Activated CD4-positive, alpha-beta T cell treated with anti-CD3 and anti-CD28 coated beads, Interleukin-2, amount 10 ng/mL, durations not matched to agents 7 days and 5 days (primary cell): ENCODE measurements around the gene SPAG16. TPM values are rescaled to one million over a fixed set of nuclear protein-coding genes. Genes with fewer than 3 reads are reported as not detected.
A peak's percentile ranks its signal among the peaks of the same experiment; 100 is the strongest.

ENCODE experiments used
- CTCF ChIA-PET: fragments of 350-600 bp; sonication (Branson Sonifier 250); formaldehyde crosslinking; loops from one replicate; lab custom pipeline; 2021; ENCODE audit warnings: antibody characterized with exemption; lab: Charles Lee
- POLR2A ChIA-PET: fragments of 350-600 bp; sonication (Branson Sonifier 250); formaldehyde crosslinking; loops from one replicate; lab custom pipeline; 2021; ENCODE audit warnings: antibody characterized with exemption; lab: Charles Lee
- DNase-seq: peaks from one replicate; pipeline ENCODE4 v3.0.0-alpha.2; 2020
- H3K27ac Mint-ChIP-seq: one replicate; pipeline ENCODE4 v1.8.0; 2021; ENCODE audit warnings: mild to moderate bottlenecking, moderate library complexity, mixed read lengths
- H3K27me3 Mint-ChIP-seq: one replicate; pipeline ENCODE4 v1.8.0; 2021; ENCODE audit warnings: mixed read lengths
- H3K36me3 Mint-ChIP-seq: one replicate; pipeline ENCODE4 v1.8.0; 2021; ENCODE audit warnings: low read depth, mixed read lengths
- H3K4me1 Mint-ChIP-seq: one replicate; pipeline ENCODE4 v1.8.0; 2021; ENCODE audit warnings: mixed read lengths
- H3K4me3 Mint-ChIP-seq: one replicate; pipeline ENCODE4 v1.8.0; 2021; ENCODE audit warnings: mild to moderate bottlenecking, moderate library complexity, mixed read lengths
- H3K9me3 Mint-ChIP-seq: one replicate; pipeline ENCODE4 v1.8.0; 2021; ENCODE audit warnings: mixed read lengths
- total RNA-seq, 2 experiments: library from RNA; stranded (reverse); gene quantifications; one replicate each; pipeline ENCODE4 v1.2.3, GENCODE V29; 2021

Gene SPAG16
- total RNA-seq, 2 experiments from 2014 or later, result 10.6 to 10.7 TPM

DNA sequence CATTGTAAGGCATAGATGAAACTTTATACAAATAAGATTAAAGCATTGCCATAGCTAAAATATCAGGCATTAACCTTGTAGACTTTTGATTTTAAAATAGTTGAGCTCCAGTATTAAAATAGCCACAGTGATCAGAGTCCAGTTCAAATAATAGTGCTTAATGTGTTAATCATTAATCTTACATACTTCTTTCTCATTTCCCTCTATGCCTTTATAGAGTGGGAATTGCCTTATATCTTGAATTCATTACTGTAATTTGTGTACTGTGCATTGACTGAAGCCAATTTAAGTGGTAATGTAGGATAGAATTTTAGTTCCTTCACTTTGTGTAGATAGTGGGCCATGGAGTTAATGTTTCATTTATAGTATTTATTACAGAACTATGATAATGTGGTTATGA lies 577.4 kb downstream of the SPAG16 start:
- Mint-ChIP-seq H3K27me3 (no peaks in the 10 kb centered on the region), H3K4me1 (no peaks in the 10 kb centered on the region), H3K4me3 (no peak overlapping the region), H3K36me3 (no peaks in the 10 kb centered on the region), H3K9me3 (no peaks in the 10 kb centered on the region), H3K27ac (no peak overlapping the region)
- DNase-seq, result no peak
- ChIA-PET CTCF (no interaction called here), POLR2A (interaction anchor here (0.6 kb wide), 1 partner anchor 1245 kb away, joined by 3 read pairs; no protein-coding TSS in a partner anchor)

DNA sequence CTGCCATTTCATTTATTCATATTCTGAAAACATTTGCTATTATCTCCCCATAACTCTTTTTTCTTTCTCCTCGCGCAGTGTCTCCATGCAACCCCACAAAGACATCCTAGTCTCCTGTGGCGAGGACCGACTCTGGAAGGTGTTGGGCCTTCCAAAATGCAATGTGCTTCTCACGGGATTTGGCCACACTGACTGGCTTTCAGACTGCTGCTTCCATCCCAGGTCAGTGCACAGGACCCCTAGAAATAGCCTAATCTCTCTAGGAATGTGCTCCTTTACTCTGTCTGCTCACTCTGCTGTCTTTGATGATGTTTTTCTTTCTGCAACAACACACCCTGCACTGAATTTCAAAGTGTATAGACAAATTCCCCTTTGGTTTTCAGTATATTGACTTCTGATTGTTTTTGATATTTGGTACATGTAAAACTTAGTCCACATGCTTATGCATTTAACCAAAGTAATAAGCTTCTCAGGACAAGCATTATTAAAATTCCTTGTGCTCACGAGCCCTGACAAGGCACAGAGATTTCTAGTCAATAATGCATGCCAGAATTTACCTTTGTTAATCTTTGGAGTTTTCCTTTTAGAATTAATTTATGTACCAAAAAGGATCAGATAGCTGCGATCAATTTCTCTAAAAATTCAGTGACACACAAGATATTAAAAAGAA lies 578.3 kb downstream of the SPAG16 start:
- Mint-ChIP-seq H3K4me1 (no peaks in the 10 kb centered on the region), H3K4me3 (no peak overlapping the region), H3K27ac (no peak overlapping the region), H3K9me3 (no peaks in the 10 kb centered on the region), H3K27me3 (no peaks in the 10 kb centered on the region), H3K36me3 (no peaks in the 10 kb centered on the region)
- ChIA-PET CTCF (no interaction called here), POLR2A (no interaction called here)
- DNase-seq, result no peak

DNA sequence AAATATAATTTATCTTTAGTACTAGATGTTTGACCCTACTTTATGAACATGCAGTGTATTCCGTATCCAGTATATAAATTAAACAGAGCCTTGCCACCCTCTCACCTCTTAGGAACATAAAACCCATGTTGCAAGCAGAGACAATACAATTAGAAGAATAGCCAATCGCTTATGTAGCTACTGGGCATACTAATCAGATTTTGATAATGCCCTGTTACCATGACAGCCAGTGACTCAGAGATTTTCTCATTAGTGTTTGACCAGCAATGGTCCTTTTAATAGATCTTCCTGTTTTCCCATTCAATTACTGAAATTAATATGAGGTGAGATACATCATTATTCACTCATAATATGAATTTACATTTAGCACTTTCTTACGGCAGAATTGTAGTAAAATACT lies 579.3 kb downstream of the SPAG16 start:
- H3K9me3 Mint-ChIP-seq, result no peaks in the 10 kb centered on the region
- DNase-seq, result no peak
- H3K36me3 Mint-ChIP-seq, result no peaks in the 10 kb centered on the region
- H3K4me3 Mint-ChIP-seq, result no peak overlapping the region
- no peaks in the 10 kb centered on the region for H3K4me1 Mint-ChIP-seq
- no peak overlapping the region for H3K27ac Mint-ChIP-seq
- ChIA-PET CTCF (no interaction called here), POLR2A (no interaction called here)
- H3K27me3 Mint-ChIP-seq, result no peaks in the 10 kb centered on the region

DNA sequence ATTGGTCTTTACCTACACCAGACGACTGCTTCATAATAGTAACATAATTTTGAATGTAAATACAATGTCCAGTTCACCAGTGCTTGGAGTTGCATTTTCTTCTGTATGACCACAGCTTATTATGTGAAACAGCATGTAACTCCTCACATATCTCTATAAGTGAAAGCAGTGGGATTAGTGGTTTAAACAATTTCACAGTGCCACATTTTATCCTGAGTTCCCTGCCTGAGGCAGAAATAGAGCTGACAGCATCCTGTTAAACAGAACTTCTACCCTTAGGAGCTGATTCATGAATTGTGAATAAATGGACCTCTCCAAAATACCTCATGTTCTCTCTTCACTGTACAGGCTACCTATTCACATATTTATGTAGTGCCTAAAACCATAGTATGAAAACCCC lies 584.3 kb downstream of the SPAG16 start:
- CTCF ChIA-PET, result no interaction called here
- no peaks in the 10 kb centered on the region for H3K27me3 Mint-ChIP-seq
- no peak overlapping the region for H3K27ac Mint-ChIP-seq
- no peaks in the 10 kb centered on the region for H3K9me3 Mint-ChIP-seq
- H3K4me3 Mint-ChIP-seq, result no peak overlapping the region
- no peaks in the 10 kb centered on the region for H3K4me1 Mint-ChIP-seq
- no peaks in the 10 kb centered on the region for H3K36me3 Mint-ChIP-seq
- no peak for DNase-seq
- POLR2A ChIA-PET, result no interaction called here

DNA sequence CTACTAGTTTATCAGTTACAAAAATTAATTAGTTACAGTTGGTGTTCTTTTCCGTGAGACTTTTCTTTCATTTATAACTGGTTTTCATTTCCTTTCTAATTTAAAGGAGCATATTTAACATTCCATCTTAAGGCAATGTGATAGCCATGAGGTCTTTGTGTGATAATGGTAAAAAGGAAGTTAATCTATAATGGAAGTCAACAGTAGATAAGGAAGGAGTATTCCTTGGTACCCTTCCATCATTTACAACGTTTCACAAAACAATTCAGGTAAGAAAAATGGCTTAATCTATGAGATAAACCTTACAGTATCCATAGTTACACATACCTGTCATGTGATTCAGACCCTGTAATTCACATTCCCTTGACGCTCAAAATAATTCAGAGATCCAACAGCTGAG lies 601.2 kb downstream of the SPAG16 start:
- POLR2A ChIA-PET, result no interaction called here

DNA sequence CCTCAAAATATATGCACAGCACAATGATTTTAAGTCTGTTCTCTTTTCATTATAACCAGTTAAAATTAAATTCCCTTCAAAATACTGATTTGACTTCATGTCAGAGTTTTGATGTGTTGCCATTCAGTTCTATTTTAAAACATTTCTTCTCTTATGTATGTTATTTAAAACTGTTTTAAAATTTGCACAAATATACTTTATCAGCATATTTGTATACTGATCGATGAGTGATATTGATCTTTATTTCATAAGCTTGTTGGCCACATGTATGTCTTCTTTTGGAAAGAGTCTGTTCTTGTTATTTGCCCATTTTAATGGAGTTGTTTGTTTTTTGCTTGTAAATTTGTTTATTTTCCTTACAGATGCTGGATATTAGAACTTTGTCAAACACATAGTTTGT lies 630.2 kb downstream of the SPAG16 start:
- DNase-seq, result no peak
- H3K4me1 Mint-ChIP-seq, result no peaks in the 10 kb centered on the region
- H3K27me3 Mint-ChIP-seq, result no peaks in the 10 kb centered on the region
- H3K9me3 Mint-ChIP-seq, result peaks cover 5% of the 10 kb centered on the region
- no peaks in the 10 kb centered on the region for H3K36me3 Mint-ChIP-seq
- POLR2A ChIA-PET, result no interaction called here
- CTCF ChIA-PET, result no interaction called here
- no peak overlapping the region for H3K27ac Mint-ChIP-seq
- H3K4me3 Mint-ChIP-seq, result no peak overlapping the region

More for the DNA sequence above, 601.2 kb downstream of the SPAG16 start:
- Mint-ChIP-seq H3K27me3 (no peaks in the 10 kb centered on the region), H3K4me1 (no peaks in the 10 kb centered on the region), H3K27ac (no peak overlapping the region), H3K4me3 (no peak overlapping the region), H3K36me3 (no peaks in the 10 kb centered on the region), H3K9me3 (no peaks in the 10 kb centered on the region)
- CTCF ChIA-PET, result no interaction called here
- DNase-seq, result no peak

DNA sequence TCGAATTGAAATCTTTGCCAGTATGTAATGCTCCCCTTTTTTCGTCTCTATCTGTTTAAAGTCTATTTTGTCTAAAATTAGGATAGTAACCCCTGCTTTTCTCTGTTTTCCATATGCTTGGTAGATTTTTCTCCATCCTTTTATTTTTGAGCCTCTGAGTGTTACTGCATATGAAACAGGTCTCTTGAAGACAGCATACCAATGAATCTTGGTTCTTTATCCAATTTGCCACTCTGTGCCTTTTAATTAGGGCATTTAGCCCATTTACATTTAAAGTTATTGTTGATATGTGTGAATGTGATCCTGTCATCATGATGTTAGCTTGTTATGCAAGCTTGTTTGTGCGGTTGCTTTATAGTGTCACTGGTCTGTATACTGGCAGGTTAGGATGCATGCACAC lies 635.8 kb downstream of the SPAG16 start:
- ChIA-PET CTCF (no interaction called here), POLR2A (no interaction called here)
- no peak overlapping the region for H3K4me3 Mint-ChIP-seq
- no peaks in the 10 kb centered on the region for H3K36me3 Mint-ChIP-seq
- no peaks in the 10 kb centered on the region for H3K27me3 Mint-ChIP-seq
- H3K4me1 Mint-ChIP-seq, result no peaks in the 10 kb centered on the region
- DNase-seq, result no peak
- peaks cover 28% of the 10 kb centered on the region for H3K9me3 Mint-ChIP-seq
- H3K27ac Mint-ChIP-seq, result no peak overlapping the region

DNA sequence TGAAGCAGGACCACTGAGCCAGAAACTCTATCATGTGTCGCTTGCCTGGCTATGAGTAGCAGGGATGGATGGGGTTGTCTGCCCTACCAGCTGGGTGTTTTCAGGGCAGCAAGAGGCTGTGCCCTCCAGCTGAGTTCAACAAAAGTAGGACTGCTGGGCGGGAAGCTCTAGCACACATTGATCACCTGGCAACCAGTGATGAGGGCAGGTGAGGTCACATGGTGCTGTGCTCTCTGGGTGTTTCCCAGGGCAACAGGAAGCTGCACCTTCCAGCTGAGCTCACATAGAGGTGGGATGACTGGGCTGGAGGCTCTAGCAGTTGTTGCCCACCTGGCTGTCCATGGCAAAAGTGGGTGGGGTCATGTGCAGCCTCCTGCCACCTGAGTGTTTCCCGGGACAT lies 639.3 kb downstream of the SPAG16 start:
- no peaks in the 10 kb centered on the region for H3K27me3 Mint-ChIP-seq
- DNase-seq, result no peak
- ChIA-PET CTCF (no interaction called here), POLR2A (no interaction called here)
- no peaks in the 10 kb centered on the region for H3K36me3 Mint-ChIP-seq
- H3K9me3 Mint-ChIP-seq, result peaks cover 25% of the 10 kb centered on the region
- no peaks in the 10 kb centered on the region for H3K4me1 Mint-ChIP-seq
- H3K4me3 Mint-ChIP-seq, result no peak overlapping the region
- H3K27ac Mint-ChIP-seq, result no peak overlapping the region

DNA sequence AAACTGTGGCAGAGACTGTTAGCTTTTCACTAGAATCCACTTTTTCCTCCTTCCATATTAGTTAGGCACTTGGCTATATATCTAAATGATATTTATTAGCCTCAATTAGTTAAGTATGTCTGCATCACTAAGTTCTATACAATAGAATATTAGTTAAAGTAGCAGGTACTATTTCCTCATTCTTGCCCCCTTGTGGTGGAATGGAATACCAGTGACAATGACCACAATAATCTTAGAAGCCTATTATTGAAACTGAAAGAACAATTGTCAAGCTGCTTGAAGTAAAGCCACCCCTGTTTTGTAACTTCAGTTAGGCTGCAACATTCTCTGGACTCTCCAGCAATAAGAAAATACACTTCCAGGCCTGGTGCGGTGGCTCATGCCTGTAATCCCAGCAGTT lies 650.3 kb downstream of the SPAG16 start:
- no peaks in the 10 kb centered on the region for H3K9me3 Mint-ChIP-seq
- no peaks in the 10 kb centered on the region for H3K4me1 Mint-ChIP-seq
- H3K36me3 Mint-ChIP-seq, result no peaks in the 10 kb centered on the region
- H3K4me3 Mint-ChIP-seq, result no peak overlapping the region
- CTCF ChIA-PET, result no interaction called here
- H3K27ac Mint-ChIP-seq, result no peak overlapping the region
- peak; percentile 21 for DNase-seq
- POLR2A ChIA-PET, result no interaction called here
- no peaks in the 10 kb centered on the region for H3K27me3 Mint-ChIP-seq

DNA sequence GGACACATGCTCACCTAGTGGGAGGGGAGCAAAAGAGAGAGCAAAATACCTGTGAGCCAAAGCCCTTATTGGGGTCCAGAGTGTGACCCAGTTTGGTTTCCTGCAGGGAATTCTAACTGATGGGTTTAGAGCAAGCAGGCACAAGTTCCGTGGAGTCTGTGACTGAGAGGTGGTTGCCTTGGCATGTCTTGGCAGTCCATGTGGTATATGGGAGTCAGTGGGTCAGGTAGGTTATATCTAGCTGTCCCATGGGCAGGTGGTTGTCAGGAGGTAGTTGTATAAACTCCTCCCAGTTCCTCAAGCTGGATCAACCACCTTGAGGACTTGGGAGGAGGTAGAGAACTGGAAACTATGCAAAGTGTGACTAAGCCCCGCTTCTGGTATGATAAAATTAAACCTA lies 673.8 kb downstream of the SPAG16 start:
- ChIA-PET POLR2A (no interaction called here), CTCF (no interaction called here)
- no peaks in the 10 kb centered on the region for H3K36me3 Mint-ChIP-seq
- DNase-seq, result no peak
- no peak overlapping the region for H3K4me3 Mint-ChIP-seq
- no peaks in the 10 kb centered on the region for H3K27me3 Mint-ChIP-seq
- no peaks in the 10 kb centered on the region for H3K4me1 Mint-ChIP-seq
- H3K9me3 Mint-ChIP-seq, result no peaks in the 10 kb centered on the region
- no peak overlapping the region for H3K27ac Mint-ChIP-seq

DNA sequence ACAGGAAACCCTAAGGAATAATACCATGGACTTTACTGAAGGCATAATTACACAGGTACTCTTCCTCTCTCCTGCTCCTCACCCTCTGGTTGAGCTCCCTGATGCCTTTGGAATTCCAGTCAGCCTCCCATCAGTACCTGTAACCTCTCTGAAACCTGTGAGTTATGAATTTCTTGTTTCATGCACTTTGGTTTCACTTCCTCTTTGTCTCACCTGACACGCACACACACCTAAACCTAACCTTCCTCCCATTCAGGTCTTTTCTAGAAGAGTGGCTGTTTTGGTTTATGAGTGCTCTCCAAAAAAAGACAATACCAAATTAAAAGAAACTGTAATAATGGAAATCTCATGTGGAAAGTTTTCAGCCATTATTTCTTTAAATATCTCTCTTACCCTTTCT lies 675.3 kb downstream of the SPAG16 start:
- DNase-seq, result no peak
- CTCF ChIA-PET, result interaction anchor here (0.5 kb wide), 1 partner anchor 1426 kb away, joined by 3 read pairs; no protein-coding TSS in a partner anchor
- no peaks in the 10 kb centered on the region for H3K4me1 Mint-ChIP-seq
- POLR2A ChIA-PET, result no interaction called here
- no peaks in the 10 kb centered on the region for H3K9me3 Mint-ChIP-seq
- no peaks in the 10 kb centered on the region for H3K36me3 Mint-ChIP-seq
- no peak overlapping the region for H3K4me3 Mint-ChIP-seq
- H3K27ac Mint-ChIP-seq, result no peak overlapping the region
- no peaks in the 10 kb centered on the region for H3K27me3 Mint-ChIP-seq

DNA sequence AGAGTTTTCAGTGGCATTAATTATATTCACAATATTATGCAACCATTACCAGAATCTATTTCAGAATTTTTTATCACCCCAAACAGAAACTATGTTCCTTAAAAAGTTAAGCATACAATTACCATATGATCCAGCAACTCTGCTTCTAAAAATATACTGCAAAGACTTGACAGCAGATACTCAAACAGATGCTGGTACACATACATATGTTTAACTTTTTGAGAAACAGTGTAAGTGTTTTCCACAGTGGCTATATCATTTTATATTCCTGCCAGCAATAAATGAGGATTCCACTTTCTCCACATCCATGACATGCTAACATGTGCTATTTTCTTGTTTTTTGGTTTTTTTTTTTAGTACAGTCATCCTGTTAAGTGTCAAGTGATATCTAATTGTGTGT lies 687.3 kb downstream of the SPAG16 start:
- DNase-seq, result no peak
- Mint-ChIP-seq H3K36me3 (no peaks in the 10 kb centered on the region), H3K4me1 (no peaks in the 10 kb centered on the region), H3K27me3 (no peaks in the 10 kb centered on the region), H3K9me3 (no peaks in the 10 kb centered on the region), H3K27ac (no peak overlapping the region), H3K4me3 (no peak overlapping the region)
- POLR2A ChIA-PET, result no interaction called here
- CTCF ChIA-PET, result interaction anchor here (1.5 kb wide), 1 partner anchor 40 kb away, joined by 3 read pairs; no protein-coding TSS in a partner anchor

DNA sequence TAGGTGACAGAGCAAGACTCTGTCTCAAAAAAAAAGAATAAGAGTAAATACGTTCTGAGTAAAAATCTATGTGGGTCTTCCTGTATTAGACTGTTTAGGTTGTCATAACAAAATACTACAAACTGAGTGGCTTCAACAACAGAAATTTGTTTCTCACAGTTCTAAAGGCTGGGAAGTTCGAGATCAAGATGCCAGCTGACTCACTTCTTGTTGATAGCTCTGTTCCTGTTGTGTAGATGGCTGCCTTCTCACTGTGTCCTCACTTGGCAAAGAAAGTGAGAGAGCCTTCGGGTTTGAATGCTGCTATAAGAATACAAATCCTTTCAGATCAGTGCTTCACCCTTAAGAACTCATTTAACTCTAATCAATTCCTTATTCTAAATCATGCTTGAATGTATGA lies 696.6 kb downstream of the SPAG16 start:
- H3K36me3 Mint-ChIP-seq, result no peaks in the 10 kb centered on the region
- no peak for DNase-seq
- H3K4me1 Mint-ChIP-seq, result no peaks in the 10 kb centered on the region
- no peaks in the 10 kb centered on the region for H3K9me3 Mint-ChIP-seq
- no peaks in the 10 kb centered on the region for H3K27me3 Mint-ChIP-seq
- POLR2A ChIA-PET, result no interaction called here
- CTCF ChIA-PET, result no interaction called here
- no peak overlapping the region for H3K27ac Mint-ChIP-seq
- no peak overlapping the region for H3K4me3 Mint-ChIP-seq

DNA sequence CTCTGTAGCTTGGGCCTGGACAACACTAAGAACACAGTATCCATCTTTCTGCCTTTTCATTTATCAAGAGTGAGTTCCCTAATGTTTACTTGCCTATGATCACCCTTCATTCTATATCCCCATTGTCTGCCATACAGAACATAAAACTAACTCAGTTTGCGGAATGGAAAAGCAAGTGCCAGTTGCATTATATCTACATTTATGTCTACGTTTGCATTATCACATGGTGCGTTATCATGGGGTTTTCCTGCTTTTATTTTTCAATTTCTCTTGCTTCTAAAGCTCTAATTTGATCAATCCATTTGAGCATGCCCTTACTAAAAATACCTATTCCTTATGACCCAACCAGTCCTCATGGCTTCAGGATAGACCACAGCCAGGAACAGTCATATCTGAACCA lies 704.9 kb downstream of the SPAG16 start:
- H3K27me3 Mint-ChIP-seq, result no peaks in the 10 kb centered on the region
- CTCF ChIA-PET, result no interaction called here

More for the DNA sequence above, 704.9 kb downstream of the SPAG16 start:
- no peak overlapping the region for H3K27ac Mint-ChIP-seq
- no peaks in the 10 kb centered on the region for H3K36me3 Mint-ChIP-seq
- no peaks in the 10 kb centered on the region for H3K4me1 Mint-ChIP-seq
- H3K9me3 Mint-ChIP-seq, result no peaks in the 10 kb centered on the region
- DNase-seq, result no peak
- POLR2A ChIA-PET, result no interaction called here
- H3K4me3 Mint-ChIP-seq, result no peak overlapping the region
